ENCODE results near the gene KSR1.
"Not testable (repeated sequence)": the region's sequence is repeated elsewhere in the genome, so short reads cannot be mapped to it uniquely, and the experiment has no call there.

- not testable (repeated sequence) for TF ChIP-seq CTCF (IDR thresholded peaks at IDR 0.05; ENCODE audit: poor library complexity, severe bottlenecking); RAD21 (conservative IDR thresholded peaks at IDR 0.05)
Observed at GRCh38 chr17:27427166-27427862, 28.9 kb upstream of the KSR1 start.
